ENCODE data around the gene DUOX2.

Gene DUOX2

GRCh38 chr15:45151998-45152828, 38.2 kb upstream of the DUOX2 start:
- TF ChIP-seq CTCF (conservative IDR thresholded peaks at IDR 0.05): no peak
- no peak overlapping the region for H3K27ac ChIP-seq

GRCh38 chr15:45150997-45151396, 37.0 kb upstream of the DUOX2 start:
- H3K27ac ChIP-seq: no peak overlapping the region
- no peak for TF ChIP-seq CTCF (conservative IDR thresholded peaks at IDR 0.05)

GRCh38 chr15:45150481-45150880, 36.5 kb upstream of the DUOX2 start:
- no peak overlapping the region for H3K27ac ChIP-seq
- TF ChIP-seq CTCF (conservative IDR thresholded peaks at IDR 0.05): no peak

GRCh38 chr15:45149060-45149459, 35.1 kb upstream of the DUOX2 start:
- H3K27ac ChIP-seq: no peak overlapping the region
- TF ChIP-seq CTCF (conservative IDR thresholded peaks at IDR 0.05): no peak

- H3K27ac ChIP-seq: no peak overlapping the region
- no peak for TF ChIP-seq CTCF (conservative IDR thresholded peaks at IDR 0.05)
Measured at GRCh38 chr15:45148076-45149059, 34.4 kb upstream of the DUOX2 start.

- H3K27ac ChIP-seq: no peak overlapping the region
- TF ChIP-seq CTCF (conservative IDR thresholded peaks at IDR 0.05): no peak
Measured at GRCh38 chr15:45147606-45148005, 33.6 kb upstream of the DUOX2 start.

- TF ChIP-seq CTCF (conservative IDR thresholded peaks at IDR 0.05): no peak
- no peak overlapping the region for H3K27ac ChIP-seq
Measured at GRCh38 chr15:45146405-45146804, 32.4 kb upstream of the DUOX2 start.
